GM19372 (cell line): Measurements from ENCODE around the gene FOLR1.
"Not testable (repeated sequence)": the region's sequence is repeated elsewhere in the genome, so short reads cannot be mapped to it uniquely, and the experiment has no call there.

ENCODE experiments used
- ATAC-seq: cut with Tn5 transposase; IDR thresholded peaks from one replicate; pipeline ENCODE4 v1.9.1; 2021; ENCODE audit warnings: mild to moderate bottlenecking, low read depth, moderate library complexity; ENCODE audit not compliant: unreplicated experiment

The FOLR1 gene

DNA sequence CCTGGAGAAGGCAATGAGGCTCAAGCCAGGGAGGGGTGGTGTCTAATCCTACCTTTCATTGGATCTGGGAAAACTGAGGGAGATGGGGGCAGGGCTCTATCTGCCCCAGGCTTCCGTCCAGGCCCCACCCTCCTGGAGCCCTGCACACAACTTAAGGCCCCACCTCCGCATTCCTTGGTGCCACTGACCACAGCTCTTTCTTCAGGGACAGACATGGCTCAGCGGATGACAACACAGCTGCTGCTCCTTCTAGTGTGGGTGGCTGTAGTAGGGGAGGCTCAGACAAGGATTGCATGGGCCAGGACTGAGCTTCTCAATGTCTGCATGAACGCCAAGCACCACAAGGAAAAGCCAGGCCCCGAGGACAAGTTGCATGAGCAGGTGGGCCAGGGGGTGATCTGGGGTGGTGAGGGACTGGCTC is at the start of gene FOLR1:
TSS of gene FOLR1 (plus strand) at position 180 of the 421 bp plus-strand sequence. CDS start at position 214, 34 bp downstream.
- no peak for ATAC-seq

DNA sequence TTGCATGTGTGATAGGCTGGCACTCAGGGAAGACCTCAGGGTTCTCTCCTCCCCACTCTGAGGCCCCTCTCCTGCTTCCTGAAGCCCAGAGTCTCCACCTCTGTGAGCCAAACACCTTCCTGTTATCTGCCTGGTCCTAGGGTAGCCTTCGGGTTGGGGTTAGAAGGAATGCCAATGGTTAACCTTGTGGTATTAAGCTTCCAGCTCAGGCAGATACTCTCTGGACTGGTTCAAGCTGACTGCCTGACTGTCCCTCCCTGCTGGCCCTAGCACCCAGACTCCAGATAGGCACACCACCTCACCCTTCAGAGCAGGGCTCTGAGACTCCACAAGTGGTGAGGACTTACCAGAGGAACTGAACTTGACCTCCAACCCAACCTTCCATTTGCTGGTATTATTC is 49.4 kb upstream of the FOLR1 start:
- ATAC-seq: not testable (repeated sequence)

GRCh38 chr11:72144807-72145565 is 47.0 kb upstream of the FOLR1 start:
- ATAC-seq: no peak

DNA sequence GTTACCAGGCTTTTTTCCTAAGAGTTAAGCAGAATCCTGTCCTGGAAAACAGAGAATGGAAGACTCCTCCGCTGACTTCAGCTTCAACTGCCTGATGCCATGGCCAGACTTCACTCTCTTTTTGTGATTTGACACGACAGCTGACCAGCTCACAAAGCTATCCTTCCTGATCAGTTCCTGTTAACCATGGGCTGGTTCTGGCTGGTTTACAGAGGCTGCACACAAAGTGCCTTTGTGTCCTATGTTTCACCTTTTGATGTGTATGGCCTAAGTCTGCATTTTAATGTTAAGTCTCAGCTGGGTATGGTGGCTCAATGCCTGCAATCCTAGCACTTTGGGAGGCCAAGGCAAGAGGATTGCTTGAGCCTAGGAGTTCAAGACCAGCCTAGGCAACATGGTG is 45.3 kb upstream of the FOLR1 start:
- no peak for ATAC-seq

GRCh38 chr11:72150882-72151281 is 41.1 kb upstream of the FOLR1 start:
- ATAC-seq: no peak

DNA sequence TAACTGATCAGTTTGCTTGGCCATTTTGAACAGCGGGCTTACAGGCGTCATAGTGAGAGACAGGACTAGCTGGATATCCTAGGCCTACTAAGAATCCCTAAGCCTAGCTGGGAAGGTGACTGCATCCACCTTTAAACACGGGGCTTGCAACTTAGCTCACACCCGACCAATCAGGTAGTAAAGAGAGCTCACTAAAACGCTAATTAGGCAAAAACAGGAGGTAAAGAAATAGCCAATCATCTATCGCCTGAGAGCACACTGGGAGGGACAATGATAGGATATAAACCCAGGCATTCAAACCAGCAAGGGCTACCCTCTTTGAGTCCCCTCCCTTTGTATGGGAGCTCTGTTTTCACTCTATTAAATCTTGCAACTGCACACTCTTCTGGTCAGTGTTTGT is 38.1 kb upstream of the FOLR1 start:
- ATAC-seq: not testable (repeated sequence)

- ATAC-seq: no peak
Observed at GRCh38 chr11:72154816-72155215, 37.1 kb upstream of the FOLR1 start.

DNA sequence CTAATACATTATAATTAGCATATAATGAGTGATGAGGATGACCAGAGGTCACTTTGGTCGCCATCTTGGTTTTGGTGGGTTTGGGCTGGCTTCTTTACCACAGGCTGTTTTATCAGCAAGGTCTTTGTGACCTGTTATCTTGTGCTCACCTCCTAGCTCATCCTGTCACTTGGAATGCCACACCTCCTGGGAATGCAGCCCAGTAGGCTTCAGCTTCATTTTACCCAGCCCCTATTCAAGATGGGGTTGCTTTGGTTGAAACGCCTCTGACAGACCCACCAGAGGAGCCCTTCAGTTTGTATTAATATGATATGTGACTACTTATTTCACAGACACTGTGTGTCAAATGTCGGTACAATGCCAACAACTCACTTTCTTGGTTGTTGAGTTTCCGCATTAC is 36.2 kb upstream of the FOLR1 start:
- ATAC-seq: no peak

DNA sequence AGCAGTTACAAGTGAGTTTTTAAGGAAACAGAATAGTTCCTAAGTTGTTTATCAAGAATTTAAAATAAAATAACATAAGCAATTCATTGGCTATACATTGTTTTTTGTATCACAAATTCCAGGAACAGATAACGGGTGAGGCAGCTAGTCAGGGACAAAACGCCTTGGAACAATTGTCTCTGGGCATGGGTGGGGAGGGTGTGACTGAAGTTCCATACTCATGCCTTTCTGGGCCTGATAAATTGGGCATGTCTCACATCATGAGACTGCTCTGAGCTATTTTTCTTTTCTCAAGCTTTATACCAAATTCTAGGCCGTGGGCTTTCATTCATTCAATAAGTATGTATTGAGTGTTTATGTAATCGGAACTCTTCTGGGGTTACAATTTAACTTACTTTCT is 34.8 kb upstream of the FOLR1 start:
- no peak for ATAC-seq

GRCh38 chr11:72160319-72160718 is 31.6 kb upstream of the FOLR1 start:
- ATAC-seq: no peak

GRCh38 chr11:72162891-72163492 is 28.9 kb upstream of the FOLR1 start:
- no peak for ATAC-seq

- ATAC-seq: not testable (repeated sequence)
Observed at GRCh38 chr11:72164187-72164586, 27.8 kb upstream of the FOLR1 start.

DNA sequence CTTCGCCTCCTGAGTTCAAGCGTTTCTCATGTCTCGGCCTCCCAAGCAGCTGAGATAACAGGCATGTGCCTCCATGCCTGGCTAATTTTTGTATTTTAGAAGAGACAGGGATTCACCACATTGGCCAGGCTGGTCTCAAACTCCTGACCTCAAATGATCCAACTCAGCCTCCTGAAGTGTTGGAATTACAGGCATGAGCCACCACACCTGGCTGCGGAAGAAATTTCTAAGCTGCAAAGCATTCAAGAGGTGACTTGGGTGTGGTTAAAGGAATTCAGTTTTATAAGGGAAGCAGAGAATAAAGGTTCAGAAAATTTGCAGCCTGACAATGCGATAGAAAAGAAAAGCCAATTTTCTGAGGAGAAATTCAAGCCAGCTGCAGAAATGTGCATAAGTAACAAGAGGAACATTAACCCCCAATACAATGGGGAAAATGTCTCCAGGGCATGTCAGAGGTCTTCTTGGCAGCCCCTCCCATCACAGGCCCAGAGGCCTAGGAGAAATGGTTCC is 22.8 kb upstream of the FOLR1 start:
- ATAC-seq: not testable (repeated sequence)

- not testable (repeated sequence) for ATAC-seq
Observed at GRCh38 chr11:72169754-72170153, 22.2 kb upstream of the FOLR1 start.

DNA sequence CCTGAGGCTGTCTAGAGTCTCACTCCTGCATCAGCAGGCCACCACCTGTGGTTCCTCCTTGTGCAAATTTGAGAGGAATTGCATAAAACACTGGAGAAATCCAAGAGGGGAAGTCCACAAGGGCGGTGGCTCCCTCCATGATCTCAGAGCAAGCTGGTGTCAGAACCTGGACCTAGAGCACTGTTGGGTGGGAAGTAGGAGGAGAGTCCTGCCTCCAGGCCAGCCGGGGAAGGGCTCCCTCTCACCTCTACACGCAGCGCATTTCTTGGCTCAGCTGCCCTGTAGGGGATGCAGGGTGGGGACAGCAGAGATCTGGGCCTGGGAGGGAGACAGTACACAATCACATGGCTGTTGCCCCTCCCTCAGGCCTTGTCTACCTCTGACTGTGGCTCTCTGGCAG is 19.9 kb upstream of the FOLR1 start:
- ATAC-seq: not testable (repeated sequence)

DNA sequence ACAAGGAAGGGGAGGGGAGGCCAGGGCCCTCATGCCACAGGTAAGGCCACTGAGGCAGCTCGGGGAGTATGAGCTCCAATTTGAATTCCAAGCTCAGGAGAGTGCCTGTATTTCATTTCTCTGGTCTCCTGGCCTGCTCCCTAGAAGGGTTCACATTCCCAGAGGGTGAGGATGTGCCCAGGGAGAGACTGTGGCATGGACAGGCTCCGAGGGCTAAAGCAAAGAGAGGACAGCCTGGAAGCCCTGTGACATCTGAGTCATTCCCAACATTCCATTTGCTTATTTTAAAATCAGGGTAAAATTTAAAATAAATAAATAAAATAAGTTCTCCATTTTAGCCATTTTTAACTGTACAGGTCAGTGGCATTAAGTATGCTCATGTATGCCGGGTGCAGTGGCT is 18.6 kb upstream of the FOLR1 start:
- no peak for ATAC-seq

- no peak for ATAC-seq
Observed at GRCh38 chr11:72174302-72175070, 17.5 kb upstream of the FOLR1 start.

DNA sequence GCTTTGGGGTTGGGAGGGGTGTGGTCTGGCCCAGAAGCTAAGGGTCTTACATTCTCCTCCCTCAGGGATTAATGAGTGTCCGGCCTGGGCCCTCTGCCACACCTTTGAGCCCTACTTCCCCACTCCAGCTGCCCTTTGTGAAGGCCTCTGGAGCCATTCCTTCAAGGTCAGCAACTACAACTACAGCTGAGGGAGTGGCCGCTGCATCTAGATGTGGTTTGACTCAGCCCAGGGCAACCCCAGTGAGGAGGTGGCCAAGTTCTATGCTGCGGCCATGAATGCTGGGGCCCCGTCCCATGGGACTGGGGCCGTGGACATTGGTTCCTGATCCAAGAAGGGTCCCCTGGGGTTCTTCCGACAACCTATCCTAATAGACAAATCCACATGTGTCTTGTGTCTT is 14.3 kb upstream of the FOLR1 start:
- no peak for ATAC-seq

GRCh38 chr11:72179049-72179803 is 12.7 kb upstream of the FOLR1 start:
- ATAC-seq: no peak

GRCh38 chr11:72179804-72180396 is 12.0 kb upstream of the FOLR1 start:
- no peak for ATAC-seq
